GM19372 (cell line): ENCODE data around the gene PIAS2.

Source experiments
- ATAC-seq: cut with Tn5 transposase; IDR thresholded peaks from one replicate; pipeline ENCODE4 v1.9.1; 2021; ENCODE audit warnings: mild to moderate bottlenecking, low read depth, moderate library complexity; ENCODE audit not compliant: unreplicated experiment

Gene PIAS2

DNA sequence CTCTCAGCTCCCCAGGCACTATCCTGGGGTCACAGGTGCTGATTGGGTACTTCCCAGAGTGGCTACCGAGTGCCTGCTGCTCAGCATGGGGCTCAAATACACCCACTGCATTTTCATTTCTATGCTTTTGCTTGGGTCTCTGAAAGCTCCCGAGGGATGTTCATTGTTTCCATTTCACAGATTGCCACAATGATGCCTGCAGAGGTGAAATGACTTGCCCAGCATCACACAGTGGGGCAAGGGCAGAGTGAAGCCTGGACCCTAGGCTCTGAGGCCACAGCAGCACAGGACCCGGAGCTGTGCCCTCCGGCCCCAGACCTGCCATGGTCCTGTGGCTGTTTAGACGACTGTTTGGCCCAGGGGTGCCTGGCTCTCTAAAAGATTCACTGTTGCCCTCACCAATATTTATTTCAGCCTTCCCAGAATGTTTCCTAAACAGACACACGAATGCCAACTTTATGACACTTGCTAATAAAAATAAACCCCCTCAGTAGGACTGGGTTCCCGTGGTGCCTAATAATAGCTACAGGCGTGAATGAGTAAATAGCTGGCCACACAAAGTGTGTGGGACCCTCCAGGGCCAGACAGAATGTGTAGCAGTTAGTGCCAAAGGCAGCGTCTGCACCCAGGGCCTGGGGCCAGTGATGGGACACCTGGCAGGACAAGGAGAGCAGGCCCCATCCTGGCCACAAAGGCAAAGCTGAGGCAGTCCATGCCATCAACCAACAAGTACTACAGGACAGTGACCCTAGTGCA is 149.0 kb downstream of the PIAS2 start:
- ATAC-seq = no peak

- ATAC-seq = no peak
Observed at GRCh38 chr18:46767217-46767616, 150.1 kb downstream of the PIAS2 start.

- no peak for ATAC-seq
Observed at GRCh38 chr18:46764586-46764985, 152.7 kb downstream of the PIAS2 start.

DNA sequence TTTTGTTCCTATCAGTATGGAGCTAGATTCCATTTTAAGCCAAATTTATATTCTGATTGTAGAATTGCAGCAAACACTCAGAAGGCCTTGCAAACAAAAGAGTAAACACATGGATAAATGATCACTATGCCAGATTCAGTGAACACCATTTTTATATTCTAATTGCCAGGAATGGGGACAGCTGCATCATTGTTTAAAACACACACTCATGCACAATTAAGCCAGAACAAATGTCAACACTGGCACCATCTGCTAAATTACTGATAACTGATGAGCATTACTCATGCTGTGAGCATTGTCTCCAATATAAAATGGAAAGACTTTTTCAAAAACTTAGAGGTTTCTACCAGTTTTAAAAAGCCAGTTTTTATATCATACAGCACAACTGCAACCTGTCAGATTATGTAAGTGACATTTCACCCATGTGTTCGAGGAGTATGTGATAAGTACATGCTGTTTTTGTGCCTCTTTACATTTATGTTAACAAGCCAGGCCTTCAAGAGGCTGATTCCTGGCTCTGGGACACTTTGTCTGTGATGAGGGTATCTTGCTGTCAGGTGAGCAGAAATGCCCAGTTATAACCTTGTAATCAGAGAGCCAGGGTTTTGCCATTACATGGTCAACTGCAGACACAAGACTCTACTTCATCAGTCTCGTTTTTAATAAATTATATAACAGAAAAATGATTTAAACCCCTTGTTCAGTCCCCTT is 156.1 kb downstream of the PIAS2 start:
- ATAC-seq = no peak

- ATAC-seq = no peak
Observed at GRCh38 chr18:46759890-46760289, 157.4 kb downstream of the PIAS2 start.

- ATAC-seq = no peak
Observed at GRCh38 chr18:46756559-46757201, 160.6 kb downstream of the PIAS2 start, which contains the start of gene ST8SIA5. ST8SIA5 (minus strand) TSS chr18:46757053; CDS start chr18:46756508, 545 bp downstream.

DNA sequence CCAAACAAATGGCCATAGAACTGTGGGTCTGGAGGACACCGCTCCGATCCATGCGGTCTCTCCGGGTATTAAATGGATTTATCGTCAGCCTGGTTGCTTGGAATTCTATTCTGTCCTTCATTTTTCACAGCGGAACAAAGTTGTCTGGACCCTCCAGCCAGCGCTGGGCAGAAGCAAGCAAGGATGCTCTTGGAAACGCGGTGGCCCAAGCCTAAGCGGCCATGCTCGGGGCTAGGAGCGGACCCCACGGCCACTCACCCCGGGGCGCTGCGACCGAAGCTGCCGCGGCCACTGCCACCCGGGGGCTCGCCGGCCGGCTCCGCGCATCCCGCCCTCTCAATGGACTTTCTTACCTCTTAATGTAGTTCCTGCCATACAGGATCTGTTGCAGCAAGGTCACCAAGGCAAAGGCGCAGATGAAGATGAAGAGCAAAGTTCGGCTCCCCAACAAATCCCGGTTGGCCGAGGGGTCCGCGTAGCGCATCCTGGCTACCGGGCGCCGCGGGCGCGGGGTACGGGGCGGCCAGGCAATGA is 161.2 kb downstream of the PIAS2 start:
- no peak for ATAC-seq

DNA sequence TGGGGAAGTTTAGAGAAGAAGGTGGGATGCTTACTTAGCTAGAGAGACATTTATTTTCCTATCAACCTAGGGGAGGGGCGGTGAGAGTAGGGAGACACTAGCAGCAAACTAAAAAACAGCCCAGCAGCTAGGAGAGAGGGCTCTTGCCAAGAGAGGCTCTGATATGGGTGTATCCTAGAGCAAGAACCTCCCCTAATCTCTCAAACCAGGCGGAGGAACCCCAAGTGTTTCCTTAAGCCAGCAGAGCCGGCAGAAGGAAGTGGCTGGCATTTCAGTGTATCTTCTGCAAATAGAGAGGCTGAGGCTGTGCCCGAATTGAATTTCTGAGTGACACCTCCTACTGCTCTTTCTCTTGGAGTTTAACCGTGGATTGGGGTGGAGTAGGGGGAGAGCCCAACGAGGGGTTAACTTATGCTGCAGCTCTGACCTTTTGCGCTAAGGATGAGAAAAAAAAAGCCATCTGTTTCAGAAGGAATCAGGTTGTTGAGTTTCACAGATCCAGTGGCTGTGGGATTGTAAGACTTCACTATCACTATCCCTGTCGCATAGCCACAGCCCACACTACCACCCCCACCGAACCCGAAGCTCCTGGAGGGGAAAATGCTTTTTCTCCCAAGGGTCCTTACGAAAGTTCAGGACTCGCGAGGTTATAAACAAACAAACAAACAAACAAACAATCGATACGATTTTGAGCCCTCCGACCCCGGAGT is 161.8 kb downstream of the PIAS2 start:
- ATAC-seq = no peak

DNA sequence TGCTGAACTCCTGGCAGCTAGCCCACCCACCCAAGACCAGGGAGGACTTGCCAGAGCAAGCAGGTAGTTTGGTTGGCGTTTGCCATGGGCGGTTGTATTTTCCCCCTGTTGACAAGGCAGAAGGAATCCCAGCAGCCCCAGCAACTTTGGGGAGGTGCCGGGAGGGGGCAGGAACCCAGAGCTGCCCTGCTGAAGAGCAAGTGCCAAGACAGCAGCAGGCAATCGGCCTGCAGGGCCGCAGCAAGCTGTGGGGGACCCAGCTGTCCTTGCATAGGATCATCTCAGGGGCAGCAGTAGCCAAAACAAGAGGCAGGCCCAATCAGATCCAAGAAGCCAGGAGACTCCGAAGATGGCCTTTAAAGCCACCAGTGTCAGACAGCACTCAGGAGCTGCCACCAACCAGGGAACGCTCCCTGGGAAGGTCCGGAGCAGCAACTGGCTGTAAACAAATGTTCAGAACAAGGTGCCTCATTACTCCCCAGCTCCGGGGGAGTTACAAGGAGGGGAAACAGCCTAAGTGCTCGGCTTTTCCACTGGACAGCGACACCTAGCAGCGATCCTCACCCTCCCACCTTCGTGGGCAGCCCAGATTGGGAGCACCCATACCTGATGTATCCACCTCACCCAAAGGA is 162.5 kb downstream of the PIAS2 start:
- no peak for ATAC-seq

DNA sequence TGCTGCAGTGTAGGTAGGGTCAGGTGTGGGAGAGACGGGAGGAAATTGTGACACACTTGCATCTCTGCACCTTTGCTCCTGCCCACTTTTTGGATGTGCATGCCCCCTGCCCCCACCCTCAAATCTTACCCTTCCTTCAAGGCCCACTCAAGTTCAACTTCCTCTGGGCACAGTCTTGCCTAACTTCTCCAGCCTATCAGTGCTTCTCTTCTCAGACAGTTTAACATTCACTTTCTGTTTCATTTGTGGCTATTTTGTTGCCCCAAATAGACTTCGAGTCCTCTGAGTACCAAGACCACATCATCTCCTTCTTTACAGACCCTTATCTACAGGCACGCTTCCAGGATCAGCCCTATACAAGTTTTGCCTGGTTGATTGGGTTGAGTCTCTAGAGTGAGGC is 163.1 kb downstream of the PIAS2 start:
- peak; percentile 59 for ATAC-seq
